UCSD-AML1 (cell line): ENCODE measurements around the gene EXOC6.

Experiments used
- DNase-seq: peaks from one replicate; lab custom pipeline; 2025; ENCODE audit not compliant: unreplicated experiment; lab: John Stamatoyannopoulos, UW

The EXOC6 gene

DNA sequence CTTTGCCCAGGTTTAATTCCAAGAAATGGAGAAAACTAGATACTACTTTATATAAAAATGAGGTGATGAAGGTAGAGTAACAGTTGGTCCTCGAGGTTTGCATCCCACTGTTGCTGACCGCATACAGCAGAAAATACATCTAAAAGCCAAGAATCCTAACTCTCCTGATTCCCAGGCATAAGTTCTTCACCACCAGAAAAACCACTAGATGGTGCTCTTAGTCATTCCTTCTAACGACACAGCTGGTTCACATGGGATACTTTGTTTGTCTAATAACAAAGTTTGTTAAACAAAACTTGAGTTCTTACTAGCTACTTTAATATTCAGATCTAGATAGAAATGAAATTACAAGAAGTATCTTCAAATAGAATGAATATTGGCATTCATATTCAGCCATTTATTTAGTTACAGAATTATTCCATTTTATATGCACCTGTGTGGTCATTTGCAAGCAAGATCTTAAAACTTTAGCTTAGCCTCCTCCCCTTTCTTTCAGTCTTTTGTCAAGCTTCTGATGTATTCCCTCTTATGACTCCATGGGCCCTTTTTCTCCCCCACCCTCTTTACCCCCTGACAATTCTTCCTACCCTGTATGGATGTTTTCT lies 158.2 kb downstream of the EXOC6 start:
- no peak for DNase-seq

DNA sequence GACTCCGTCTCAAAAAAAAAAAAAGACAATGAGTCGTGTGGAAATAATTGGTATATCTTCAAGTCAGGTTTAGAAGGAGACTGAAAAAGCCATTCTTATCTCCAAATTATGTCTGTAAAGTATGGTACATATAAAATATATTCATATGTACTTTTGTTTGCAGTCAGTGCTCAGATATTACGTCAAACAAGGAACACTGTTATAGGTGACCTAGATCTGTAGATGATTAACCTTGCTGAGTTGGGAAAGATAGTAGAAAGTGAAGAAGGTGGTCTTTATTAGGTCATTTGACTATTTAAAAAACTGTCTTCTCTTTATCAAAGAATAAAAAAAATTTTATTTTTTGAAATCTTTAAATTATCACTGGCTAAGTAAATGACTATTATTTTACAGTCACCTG lies 167.4 kb downstream of the EXOC6 start:
- no peak for DNase-seq

DNA sequence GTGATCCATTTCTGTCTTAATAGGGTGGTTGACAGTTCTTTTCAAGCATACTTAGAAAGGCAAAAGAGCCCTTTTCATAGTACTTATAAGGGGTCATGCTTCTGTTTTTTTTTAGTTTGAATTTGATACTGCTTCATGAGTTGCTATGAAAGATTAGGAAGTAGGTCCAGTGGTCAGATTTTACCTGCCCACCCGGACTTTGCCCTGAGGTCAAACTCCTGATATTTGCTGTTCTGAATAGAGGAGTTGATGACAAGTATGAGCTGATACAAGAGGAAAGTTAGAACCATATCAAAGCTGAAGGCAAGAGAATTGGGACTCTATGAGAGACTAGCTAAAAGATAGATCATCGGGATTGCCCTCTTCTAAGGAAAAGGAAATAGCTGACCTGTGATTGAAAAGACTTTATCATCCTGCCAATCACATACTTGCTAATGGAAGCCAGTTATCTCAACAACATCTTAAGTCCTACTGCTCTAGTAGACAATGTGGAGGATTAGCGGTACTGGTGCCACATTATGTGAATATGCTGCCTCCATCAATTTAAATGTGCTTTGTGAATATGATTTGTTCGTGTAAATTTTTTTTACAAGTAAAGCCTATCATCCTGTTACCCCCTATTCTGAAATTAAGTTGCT lies 174.8 kb downstream of the EXOC6 start:
- no peak for DNase-seq

DNA sequence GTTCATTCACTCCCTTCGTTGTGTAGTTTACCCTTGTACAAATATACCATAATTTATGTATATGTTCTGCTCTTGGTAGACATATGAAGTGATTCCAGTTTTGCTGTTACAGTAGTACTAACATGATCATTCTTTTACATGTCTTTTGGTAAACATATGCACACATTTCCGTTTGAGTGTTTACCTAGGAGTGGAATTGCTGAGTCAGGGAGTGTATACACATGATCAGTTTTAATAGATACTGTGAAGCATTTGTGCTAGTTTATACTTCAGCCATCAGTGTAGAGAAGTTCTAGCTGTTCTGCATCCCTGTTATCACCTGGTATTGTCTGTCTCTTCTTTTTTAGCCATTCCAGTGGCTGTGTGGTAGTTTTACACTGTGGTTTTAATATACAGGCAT lies 177.8 kb downstream of the EXOC6 start:
- DNase-seq: no peak

DNA sequence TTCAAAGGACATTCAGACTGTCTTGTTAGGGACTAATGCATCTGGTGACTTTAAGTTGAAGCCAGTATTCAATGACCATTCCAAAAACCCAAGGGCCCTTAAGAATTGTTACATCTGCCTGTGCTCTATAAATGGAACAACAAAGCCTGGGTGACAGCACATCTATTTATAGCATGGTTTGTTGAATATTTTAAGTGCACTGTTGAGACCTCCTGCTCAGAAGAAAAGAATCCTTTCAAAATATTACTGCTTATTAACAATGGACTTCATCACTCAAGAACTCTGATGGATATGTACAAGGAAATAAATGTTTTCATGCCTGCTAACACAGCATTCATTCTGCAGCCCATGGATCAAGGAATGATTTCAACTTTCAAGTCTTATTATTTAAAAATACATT lies 179.2 kb downstream of the EXOC6 start:
- no peak for DNase-seq

DNA sequence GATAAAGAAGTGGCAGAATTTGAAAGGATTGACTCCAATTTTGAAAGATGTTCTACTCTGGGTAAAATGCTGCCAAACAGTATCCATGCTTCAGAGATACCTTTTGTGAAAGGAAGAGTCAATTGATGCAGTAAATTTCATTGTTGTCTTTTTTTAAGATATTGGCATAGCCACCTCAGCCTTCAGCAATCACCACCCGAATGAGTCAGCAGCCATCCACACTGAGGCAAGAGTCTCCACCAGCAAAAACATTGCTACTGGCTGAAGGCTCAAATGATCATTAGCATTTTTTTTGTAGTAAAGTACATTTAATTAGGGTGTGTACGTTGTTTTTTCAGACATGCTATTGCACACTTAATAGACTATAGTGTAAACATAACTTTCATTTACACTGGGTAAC lies 180.6 kb downstream of the EXOC6 start:
- DNase-seq: no peak

DNA sequence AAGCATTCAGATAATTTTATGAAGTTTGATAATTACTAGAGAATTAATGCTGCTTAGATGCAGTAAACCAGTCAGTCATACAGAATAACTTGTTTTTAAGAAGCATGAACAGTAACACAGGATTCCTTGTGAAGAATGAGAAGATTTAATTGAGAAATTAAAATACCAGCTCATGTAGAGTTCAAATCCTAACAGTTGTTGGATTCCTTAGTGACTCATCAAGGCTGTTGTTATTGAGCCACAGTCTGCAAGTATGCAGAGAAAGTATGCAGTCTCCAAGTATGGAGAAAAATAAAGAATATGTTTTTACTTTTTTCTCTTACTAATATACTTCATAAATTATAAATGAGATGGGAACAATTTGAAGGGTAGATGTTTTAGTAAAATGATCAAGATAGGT lies 182.1 kb downstream of the EXOC6 start:
- no peak for DNase-seq

DNA sequence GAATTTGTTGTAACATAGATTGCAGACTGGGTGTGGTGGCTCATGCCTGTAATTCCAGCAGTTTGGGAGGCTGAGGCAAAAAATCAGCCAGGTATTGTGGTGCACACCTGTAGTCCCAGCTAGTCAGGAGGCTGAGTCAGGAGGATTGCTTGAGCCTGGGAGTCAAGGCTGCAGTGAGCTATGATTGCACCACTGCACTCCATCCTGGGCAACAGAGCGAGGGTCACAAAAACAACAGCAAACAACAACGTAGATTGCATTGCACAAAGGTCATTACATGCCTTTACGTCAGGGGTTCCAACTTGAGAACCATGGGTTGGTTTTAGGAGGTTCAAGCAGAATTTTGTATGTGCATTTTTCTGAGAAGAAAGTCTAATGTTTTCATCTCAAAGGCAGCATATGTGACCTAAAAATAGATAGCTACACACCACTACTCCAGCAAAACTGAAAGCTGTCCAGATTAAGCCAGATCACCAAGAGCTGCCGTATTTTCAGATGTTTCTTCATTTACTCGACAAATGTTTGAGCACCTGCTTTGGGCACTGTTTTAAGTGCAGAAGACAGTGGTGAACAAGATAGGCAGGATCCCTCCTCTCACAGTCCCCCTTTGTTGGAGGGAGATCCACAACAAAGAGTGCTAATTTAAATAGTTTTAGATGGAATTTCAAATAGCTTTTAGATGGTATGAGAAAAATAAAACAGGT lies 183.9 kb downstream of the EXOC6 start:
- DNase-seq: no peak

DNA sequence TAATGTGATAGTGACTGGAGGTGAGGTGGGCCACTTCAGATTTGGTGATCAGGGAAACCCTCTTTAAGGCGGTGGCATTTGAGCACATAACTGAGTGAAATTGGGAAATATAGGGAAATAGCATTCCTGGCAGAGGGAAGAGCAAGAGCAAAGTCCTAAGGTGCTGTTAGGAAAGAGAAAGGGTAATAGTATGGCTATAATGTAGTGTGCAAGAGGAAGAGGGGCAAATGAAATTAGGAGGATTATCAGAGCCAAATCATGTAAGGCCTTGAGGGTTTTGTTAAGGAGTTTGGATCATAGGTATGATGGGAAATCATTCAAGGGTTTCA lies 184.5 kb downstream of the EXOC6 start:
- DNase-seq: no peak

DNA sequence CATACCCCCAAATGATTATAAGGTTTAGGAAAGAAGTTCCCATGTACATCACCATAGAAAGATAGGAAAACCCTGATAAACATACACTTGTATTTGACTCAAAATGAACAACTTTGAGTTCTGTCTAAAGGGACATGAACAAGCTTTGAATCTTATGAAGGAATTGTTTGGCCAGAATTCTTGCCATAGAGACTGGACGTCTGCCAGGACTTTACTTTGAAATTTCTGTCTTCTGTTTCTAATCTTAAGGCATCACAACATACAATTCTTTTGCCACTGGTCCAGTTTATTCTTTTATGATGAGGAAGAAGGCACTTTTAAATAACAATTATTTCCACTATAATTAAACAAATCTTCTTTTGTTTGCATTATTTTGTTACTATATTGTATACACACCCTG lies 186.1 kb downstream of the EXOC6 start:
- no peak for DNase-seq

DNA sequence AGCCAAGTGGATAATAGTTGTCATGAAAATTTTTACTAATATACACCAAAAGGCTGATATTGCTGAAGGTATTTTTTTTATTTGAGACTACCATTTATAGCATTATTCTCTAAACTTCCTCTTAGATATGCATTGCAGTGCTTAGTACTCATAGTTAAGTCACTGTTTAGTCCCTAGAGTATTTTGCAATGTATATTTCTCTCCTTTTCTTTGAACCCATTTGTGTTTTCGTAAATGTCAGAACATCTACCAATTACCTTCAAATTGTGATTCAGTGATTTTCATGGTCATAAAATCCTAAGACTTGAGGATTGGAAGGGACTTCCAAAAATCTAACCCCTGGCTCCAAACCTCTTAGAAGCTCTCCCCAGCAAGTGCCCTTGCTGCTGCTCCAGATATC lies 190.8 kb downstream of the EXOC6 start:
- DNase-seq: no peak

DNA sequence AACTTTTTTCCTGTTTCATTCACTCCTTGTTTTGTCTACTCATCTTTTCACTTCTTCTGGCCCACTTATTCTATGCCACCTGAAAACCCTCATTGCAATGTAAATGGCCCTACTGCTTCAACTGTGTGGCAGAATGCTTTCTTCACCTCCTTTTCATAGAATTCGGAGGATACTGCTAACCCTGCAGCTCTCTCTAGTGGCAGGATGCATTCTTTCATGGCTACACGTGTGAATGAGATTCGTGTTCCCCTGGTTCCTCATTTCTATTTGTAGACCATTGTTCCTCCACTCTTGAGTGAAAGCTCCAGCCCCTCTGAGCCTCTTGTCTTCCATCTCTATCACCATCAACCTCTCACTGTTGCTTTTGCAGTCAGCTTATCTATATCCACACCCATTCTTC lies 191.4 kb downstream of the EXOC6 start:
- peak; percentile 41 for DNase-seq

DNA sequence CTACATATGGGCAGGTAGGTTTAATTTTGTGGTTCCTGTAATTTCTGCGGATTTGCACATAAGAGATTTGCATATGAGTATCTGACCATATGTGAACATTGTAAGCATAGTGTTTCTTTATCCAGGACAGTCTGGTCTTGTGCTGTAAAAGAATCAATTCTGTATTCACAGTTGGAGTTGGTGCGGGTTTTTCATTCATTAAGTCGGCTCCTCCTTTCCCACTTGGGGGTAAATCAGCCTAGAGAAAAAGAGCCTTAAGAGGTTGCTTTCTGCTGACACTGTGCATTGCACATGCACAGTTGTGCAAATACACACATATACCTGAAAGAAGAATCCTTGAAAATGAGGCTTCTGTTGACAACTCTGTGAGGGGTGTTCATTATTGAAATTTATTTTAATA lies 206.2 kb downstream of the EXOC6 start:
- DNase-seq: no peak

DNA sequence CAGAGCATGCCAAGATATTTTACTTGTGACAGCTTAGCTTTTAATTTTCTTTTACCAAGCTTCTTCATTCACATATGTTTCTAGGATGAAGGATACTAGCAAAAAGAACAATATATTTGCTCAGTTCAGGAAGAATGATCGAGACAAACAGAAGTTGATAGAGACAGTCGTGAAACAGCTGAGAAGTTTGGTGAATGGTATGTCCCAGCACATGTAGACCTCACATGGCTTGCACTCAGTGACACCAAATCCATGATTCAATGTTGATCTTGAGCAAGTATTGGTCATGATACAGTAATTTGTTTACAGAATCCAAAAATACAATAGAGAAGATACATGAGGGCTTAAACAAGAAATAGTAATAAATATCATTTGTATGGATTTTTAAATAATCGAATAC lies 209.8 kb downstream of the EXOC6 start:
- no peak for DNase-seq

DNA sequence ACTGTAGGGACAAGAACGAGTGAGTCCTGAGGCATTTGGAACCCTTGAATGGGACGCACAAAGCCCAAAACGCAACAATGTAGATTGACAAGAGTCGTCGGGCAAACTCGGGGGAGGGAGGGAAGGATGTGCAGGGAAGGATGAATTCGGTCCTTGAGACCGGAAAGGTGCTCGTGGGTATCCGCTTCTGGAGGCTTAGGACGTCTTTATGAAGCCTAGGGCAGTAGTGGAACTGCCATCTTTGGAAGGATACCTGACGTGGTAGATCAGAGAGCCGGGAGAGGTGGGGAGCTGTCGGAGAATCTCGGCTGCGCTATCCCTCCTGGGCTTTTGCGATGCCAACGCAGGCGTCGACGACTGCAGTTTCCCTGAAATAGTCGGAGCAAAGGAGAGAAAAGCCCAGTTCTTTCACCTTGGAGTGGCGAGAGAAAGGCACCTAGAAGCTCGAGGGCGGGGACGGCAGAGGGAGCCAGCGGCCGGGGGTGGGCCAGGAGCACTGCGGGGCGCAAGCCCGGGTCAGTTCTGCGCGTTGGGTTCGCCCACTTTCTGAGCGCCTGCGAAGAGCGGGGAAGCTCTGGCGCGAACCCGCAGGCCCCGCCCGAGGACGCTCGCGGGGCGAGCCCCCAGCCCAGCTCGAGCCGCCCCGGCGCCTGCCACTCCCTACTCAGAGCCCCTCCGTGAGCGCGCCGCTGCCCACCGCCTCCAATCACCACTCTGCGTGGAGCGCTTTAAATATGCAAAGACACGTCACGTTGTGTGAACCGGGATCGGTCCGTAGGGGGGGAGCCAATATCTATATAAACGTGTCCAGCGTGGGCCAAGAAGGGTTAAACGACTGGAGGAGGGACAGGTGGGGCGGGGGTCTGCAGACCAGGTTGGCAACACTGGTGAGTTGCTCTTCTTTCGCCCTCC lies 211.9 kb downstream of the EXOC6 start, which contains the start of gene CYP26C1:
Gene CYP26C1, plus strand, starts transcription at position 824 of the 912 bp plus-strand sequence. CDS start 466 bp downstream, outside the sequence.
- no peak for DNase-seq

DNA sequence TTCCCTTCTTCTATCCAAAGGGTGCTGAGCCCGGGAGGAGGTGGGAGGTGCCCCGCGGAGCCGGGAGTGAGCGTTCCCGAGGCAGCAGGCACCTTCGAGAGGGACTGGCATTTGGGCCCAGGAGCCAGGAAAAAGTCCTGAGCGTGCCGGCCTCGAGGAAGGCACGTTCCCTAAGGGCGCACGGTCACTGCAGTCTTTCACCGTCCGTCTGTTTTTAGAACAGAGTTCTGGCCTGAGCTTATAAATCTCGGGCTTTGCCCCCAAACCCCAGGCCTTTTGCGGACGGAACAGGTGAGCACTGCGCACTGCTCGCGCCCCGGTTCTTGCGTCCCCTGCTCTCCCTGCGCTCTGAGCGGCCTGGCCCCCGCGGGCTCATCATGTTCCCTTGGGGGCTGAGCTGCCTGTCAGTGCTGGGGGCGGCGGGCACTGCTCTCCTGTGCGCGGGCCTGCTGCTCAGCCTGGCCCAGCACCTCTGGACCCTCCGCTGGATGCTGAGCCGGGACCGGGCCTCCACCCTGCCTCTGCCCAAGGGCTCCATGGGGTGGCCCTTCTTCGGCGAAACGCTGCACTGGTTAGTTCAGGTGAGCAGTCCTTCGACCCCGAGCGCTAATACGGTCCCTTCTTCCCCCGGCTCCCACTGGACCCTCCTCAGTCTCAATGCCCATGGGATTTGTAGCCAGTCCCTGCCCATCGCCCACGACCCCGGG lies 212.7 kb downstream of the EXOC6 start:
- no peak for DNase-seq

DNA sequence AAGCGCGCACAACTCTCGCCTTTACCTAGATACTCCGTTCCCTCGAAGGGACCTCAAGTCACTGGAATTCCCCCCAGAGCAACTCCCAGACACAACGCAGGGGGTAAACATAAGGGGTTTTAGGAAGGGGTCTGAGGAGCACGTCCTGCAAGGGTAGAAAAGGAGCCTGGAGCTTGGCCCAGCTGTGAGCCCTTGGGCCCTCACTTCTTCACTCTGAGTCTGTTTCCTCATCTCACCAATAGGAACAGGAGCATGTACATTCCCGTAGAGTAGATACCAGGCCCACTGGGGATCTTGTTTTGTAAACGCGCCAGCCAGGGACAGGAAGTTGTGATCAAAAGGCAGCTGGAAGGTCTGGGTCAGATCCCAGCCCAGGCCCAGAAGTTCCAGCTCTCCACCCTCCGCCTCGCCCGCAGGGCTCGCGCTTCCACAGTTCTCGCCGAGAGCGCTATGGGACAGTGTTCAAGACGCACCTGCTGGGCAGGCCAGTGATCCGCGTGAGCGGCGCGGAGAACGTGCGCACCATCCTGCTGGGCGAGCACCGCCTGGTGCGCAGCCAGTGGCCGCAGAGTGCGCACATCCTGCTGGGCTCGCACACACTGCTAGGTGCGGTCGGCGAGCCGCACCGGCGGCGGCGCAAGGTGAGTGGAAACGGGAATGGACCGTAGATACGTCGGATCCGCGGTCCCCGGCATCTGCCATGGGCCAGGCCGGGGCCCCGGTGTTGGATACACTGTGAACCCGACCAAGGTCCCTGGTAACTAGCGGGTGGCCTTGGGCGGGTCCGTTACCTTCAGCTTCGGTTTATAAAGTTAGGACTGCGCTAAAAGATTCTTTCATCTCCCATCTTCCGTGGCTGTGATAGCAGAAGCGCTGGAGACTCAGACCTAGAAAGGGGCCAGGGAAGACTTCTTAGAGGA lies 213.5 kb downstream of the EXOC6 start:
- no peak for DNase-seq

DNA sequence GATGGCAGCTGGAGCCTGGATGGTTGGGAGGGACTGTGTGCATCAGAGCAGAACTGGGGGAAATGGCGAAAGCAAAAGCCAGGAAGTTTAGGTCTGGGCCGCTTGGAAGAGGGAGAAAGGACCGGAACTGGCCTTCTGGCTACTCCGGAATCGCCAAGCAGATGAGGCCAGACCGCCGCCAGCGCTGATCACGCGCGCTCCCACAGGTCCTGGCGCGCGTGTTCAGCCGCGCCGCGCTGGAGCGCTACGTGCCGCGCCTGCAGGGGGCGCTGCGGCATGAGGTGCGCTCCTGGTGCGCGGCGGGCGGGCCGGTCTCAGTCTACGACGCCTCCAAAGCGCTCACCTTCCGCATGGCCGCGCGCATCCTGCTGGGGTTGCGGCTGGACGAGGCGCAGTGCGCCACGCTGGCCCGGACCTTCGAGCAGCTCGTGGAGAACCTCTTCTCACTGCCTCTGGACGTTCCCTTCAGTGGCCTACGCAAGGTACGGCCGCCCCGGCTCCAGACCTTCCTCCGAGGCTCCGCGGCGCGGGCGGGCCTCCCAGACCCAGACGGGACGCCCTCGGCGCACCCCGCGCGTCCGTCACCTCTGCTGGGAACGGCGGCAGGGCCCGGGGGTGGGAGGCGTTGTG lies 214.3 kb downstream of the EXOC6 start:
- no peak for DNase-seq

DNA sequence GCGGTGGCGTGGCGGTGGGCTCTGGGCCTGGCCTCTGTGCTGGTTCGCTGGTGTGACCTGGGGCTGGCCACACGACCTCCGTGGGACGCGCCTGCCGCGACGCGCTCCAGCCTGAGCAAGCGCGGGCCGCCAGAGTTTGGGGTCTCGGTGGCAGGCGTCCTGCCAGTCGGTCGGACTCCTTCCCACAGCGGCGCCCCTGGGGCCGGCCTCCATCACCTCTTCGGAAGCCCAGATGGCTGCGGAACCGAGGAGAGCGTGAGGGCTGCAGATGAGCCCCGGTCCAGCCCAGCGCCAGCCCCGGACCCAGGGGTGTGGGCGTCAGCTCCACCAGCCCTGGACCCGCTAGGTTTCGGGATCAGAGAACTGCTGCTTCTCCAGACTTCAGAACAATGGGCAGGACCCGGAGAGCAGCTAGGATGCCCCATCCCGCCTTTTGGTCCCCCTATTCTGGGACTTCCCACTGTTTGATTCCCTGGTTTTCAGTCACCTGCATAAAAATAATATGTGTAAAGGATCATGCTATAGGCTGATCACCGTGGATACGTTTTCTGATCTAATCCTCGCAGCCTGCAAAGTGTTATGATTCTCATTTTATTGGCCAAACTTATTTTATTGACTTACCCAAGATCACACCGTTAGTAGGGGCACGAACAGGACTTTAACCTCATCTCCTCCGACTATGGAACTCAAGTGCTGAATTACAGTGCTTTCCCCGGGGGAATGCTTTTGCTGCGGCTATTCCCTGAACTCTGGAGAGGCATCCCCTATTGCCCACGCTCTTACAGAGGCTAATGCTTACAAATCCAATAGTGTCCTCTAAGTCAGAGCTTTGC lies 215.0 kb downstream of the EXOC6 start:
- no peak for DNase-seq
